Measurements from ENCODE around the gene GPR162. TPM values are rescaled to one million over a fixed set of nuclear protein-coding genes. Genes with fewer than 3 reads are reported as not detected.

The GPR162 gene
- polyA plus RNA-seq, 3 donors = 15.1 to 81.7 (median 16.0) TPM

DNA sequence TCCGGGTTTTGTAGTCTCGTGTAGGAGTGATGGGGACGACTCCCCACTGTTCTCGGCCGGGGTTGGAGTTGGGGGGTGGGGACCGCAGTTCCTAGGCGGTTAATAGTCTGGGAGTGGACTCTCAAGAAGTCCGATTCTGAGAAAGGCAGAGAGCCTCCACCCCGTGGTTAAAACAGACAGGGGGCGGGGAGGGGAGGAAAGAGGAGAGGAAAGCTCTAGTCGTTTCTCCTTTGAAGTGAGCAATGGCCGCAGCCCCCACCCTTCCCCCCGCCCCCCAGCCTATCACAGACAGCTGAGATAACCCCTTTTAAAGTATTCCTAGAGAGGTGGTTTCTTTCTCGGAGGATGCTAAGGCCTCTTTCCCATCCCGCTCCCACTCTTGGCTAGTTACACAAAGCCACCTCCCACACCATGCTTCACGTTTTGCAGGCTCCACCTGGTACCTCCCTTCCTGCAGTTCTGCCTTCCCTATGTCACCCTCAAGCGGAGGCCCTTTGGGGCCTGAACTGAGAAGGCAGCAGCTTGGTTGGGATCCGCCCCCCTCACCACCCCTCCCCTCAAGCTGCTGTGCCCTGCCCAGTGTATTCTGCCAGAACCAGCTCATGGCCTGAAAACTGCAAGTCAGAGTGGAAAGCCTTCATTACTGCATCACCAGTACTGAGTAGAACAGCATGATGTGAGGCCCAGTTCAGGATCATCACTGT is 31.2 kb downstream of the GPR162 start:
- TF ChIP-seq, protein P1, sequence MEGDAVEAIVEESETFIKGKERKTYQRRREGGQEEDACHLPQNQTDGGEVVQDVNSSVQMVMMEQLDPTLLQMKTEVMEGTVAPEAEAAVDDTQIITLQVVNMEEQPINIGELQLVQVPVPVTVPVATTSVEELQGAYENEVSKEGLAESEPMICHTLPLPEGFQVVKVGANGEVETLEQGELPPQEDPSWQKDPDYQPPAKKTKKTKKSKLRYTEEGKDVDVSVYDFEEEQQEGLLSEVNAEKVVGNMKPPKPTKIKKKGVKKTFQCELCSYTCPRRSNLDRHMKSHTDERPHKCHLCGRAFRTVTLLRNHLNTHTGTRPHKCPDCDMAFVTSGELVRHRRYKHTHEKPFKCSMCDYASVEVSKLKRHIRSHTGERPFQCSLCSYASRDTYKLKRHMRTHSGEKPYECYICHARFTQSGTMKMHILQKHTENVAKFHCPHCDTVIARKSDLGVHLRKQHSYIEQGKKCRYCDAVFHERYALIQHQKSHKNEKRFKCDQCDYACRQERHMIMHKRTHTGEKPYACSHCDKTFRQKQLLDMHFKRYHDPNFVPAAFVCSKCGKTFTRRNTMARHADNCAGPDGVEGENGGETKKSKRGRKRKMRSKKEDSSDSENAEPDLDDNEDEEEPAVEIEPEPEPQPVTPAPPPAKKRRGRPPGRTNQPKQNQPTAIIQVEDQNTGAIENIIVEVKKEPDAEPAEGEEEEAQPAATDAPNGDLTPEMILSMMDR (IDR thresholded peaks at IDR 0.05) = no peak
- H3K27me3 Mint-ChIP-seq (ENCODE audit: low read depth in 3 of 3) = no peaks in the 10 kb centered on the region
- peaks cover 27% of the 10 kb centered on the region for H3K4me1 Mint-ChIP-seq
- Histone ChIP-seq H2AFZ (ENCODE audit: insufficient read depth, low read depth, low read length, poor library complexity, severe bottlenecking) (peak overlapping the region; percentile 83), H3K4me1 (ENCODE audit: control insufficient read depth in 1 of 2, insufficient read depth in 2 of 2, low read length in 2 of 2) (peaks cover 29 to 35% of the 10 kb centered on the region in 2 donors), H3K36me3 (replicated peaks in 1 of 2; ENCODE audit: control insufficient read depth in 1 of 2, insufficient read depth in 2 of 2, low read length in 2 of 2) (peaks cover 27 to 49% of the 10 kb centered on the region in 2 donors), H3K9me3 (replicated peaks in 1 of 2; ENCODE audit: control insufficient read depth in 1 of 2, insufficient read depth in 1 of 2, low read length in 2 of 2) (no peaks in the 10 kb centered on the region), H3K4me2 (replicated peaks; ENCODE audit: extremely low read depth, low read length, poor library complexity, severe bottlenecking) (peak overlapping the region; percentile 89), H3K4me3 (replicated peaks in 1 of 3; ENCODE audit: low read depth in 2 of 3, low read length in 3 of 3) (peak overlapping the region; percentile 36 to 93 (median 56)), H3K79me2 (ENCODE audit: insufficient read depth, low read length) (peaks cover 50% of the 10 kb centered on the region), H3K27ac (ENCODE audit: low read depth in 1 of 2, low read length in 2 of 2) (peak overlapping the region in 1 of 2 donors; percentile 37), H3K27me3 (ENCODE audit: control insufficient read depth in 2 of 2, insufficient read depth in 2 of 2, low read length in 2 of 2) (no peaks in the 10 kb centered on the region), H3K9ac (ENCODE audit: insufficient read depth, low read length, poor library complexity, severe bottlenecking) (peak overlapping the region; percentile 62), H4K20me1 (ENCODE audit: insufficient read depth, low read length) (peaks cover 9% of the 10 kb centered on the region)
- intact Hi-C loops (cut with micrococcal nuclease) = loop anchor here in 1 of 2 donors (10.0 kb wide), 1 partner anchor 52 kb away; the partner anchor contains the start of gene LRRC23
- H3K36me3 Mint-ChIP-seq = peaks cover 33 to 42% of the 10 kb centered on the region in 2 donors
- peaks cover 0 to 1% (median 0%) of the 10 kb centered on the region in 7 donors for H3K9me3 Mint-ChIP-seq
- DNase-seq = no peak
- 2% methylated on average over 7 of the region's 18 CpGs for WGBS (ENCODE audit: insufficient coverage)
- peak overlapping the region; percentile 84 to 99 (median 99) for H3K27ac Mint-ChIP-seq
- H3K4me3 Mint-ChIP-seq = peak overlapping the region; percentile 98

DNA sequence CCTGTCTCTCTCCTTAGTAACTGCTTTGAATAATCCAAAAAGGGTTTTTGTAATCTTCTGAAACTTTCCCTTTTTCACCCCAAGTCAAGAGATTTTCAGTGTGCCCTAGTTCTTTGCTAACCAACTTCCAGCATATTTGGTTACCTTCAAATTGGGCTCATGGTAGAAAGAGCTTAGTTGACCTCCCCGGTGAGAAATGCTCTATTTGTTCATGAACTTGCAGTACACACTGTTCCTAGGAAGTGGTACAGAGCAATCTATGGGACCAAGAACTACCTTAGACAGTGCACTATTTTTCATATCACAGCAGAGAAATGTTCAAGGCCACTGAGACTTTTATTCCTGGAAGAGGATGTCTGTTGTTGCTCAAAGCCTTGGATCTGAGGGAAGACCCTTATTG is 32.0 kb downstream of the GPR162 start:
- H3K4me1 ChIP-seq (ENCODE audit: control insufficient read depth in 1 of 2, insufficient read depth in 2 of 2, low read length in 2 of 2) = peaks cover 29 to 35% of the 10 kb centered on the region in 2 donors
- H3K79me2 ChIP-seq (ENCODE audit: insufficient read depth, low read length) = peaks cover 50% of the 10 kb centered on the region
- TF ChIP-seq, protein P1 (IDR thresholded peaks at IDR 0.05) = no peak
- peaks cover 36 to 49% of the 10 kb centered on the region in 2 donors for H3K36me3 ChIP-seq (replicated peaks in 1 of 2; ENCODE audit: control insufficient read depth in 1 of 2, insufficient read depth in 2 of 2, low read length in 2 of 2)
- Mint-ChIP-seq H3K4me1 (peaks cover 27% of the 10 kb centered on the region), H3K27me3 (ENCODE audit: low read depth in 3 of 3) (no peaks in the 10 kb centered on the region), H3K36me3 (peaks cover 42 to 48% of the 10 kb centered on the region in 2 donors), H3K4me3 (no peak overlapping the region), H3K27ac (no peak overlapping the region), H3K9me3 (peaks cover 0 to 1% (median 0%) of the 10 kb centered on the region in 7 donors)
- intact Hi-C loops (cut with micrococcal nuclease) = loop anchor here in 1 of 2 donors (10.0 kb wide), 1 partner anchor 51 kb away; the partner anchor contains the start of gene LRRC23
- H3K4me3 ChIP-seq (replicated peaks in 1 of 3; ENCODE audit: low read depth in 2 of 3, low read length in 3 of 3) = no peak overlapping the region
- WGBS (ENCODE audit: insufficient coverage) = 100% methylated on average over 1 of the region's 1 CpG
- no peaks in the 10 kb centered on the region for H3K27me3 ChIP-seq (ENCODE audit: control insufficient read depth in 2 of 2, insufficient read depth in 2 of 2, low read length in 2 of 2)
- H3K9me3 ChIP-seq (replicated peaks in 1 of 2; ENCODE audit: control insufficient read depth in 1 of 2, insufficient read depth in 1 of 2, low read length in 2 of 2) = no peaks in the 10 kb centered on the region
- no peak overlapping the region for H3K9ac ChIP-seq (ENCODE audit: insufficient read depth, low read length, poor library complexity, severe bottlenecking)
- no peak overlapping the region for H3K4me2 ChIP-seq (replicated peaks; ENCODE audit: extremely low read depth, low read length, poor library complexity, severe bottlenecking)
- H3K27ac ChIP-seq (ENCODE audit: low read depth in 1 of 2, low read length in 2 of 2) = no peak overlapping the region
- H4K20me1 ChIP-seq (ENCODE audit: insufficient read depth, low read length) = peaks cover 9% of the 10 kb centered on the region
- H2AFZ ChIP-seq (ENCODE audit: insufficient read depth, low read depth, low read length, poor library complexity, severe bottlenecking) = no peak overlapping the region
- DNase-seq = no peak

Data from CD14-positive monocyte (primary cell).